ENCODE data around the gene CRHR1.

- TF ChIP-seq CTCF (conservative IDR thresholded peaks at IDR 0.05; ENCODE audit: low read depth, low read length) (no peak), EZH2 (IDR thresholded peaks at IDR 0.05; ENCODE audit: low read length, unreplicated experiment) (no peak), EZH2phosphoT487 (IDR thresholded peaks at IDR 0.05; ENCODE audit: borderline replicate concordance, low read length) (no peak)
These were observed 27.7 kb upstream of the CRHR1 start for GRCh38 chr17:45756266-45756991.

All from PC-3 (cell line).